Spinal cord (tissue), 4 donors: ENCODE data around the gene WTAP. TPM values are rescaled to one million over a fixed set of nuclear protein-coding genes. Genes with fewer than 3 reads are reported as not detected.

Source experiments
- polyA plus RNA-seq, 2 donors: library from polyadenylated mRNA; unstranded; fragments of 120-200 nt; gene quantifications; one replicate each; pipeline ENCODE4 v1.2.1, GENCODE V29; 2013; ENCODE audit not compliant: insufficient read length in 2 of 2
- small RNA-seq: library from RNA; depleted of rRNA; stranded (forward); fragments of <200 nt; gene quantifications from one replicate; pipeline ENCODE3, GENCODE V24; 2014; ENCODE audit warnings: low replicate concordance
- total RNA-seq, 2 donors: library from RNA; depleted of rRNA in 1 of 2; stranded (reverse); fragments of 120-200 nt in 1 of 2; fragments of >200 nt in 1 of 2; gene quantifications; one replicate each; pipeline versions ENCODE4 v1.2.3 to v1.2.4, GENCODE V29; 2013 to 2014

WTAP gene
- total and polyA plus RNA-seq, 4 donors, result 81.9 to 98.1 (median 92.3) TPM

Small RNA genes within 50 kb of the gene (small RNA-seq; reads per million reads assigned to genes)
- 0.06 reads per million for gene RNU4ATAC18P
- 84.1 reads per million, percentile 98 among the genes with 10 or more reads in this experiment for gene SNORA20
- gene SNORA29, result not detected

Other genes with a start within 250 kb of the WTAP start
- gene SOD2, start 34.3 kb upstream of the WTAP start, total RNA-seq, result 100 to 1,000 TPM; 124 to 142 TPM
- gene SOD2, start 34.3 kb upstream of the WTAP start, polyA plus RNA-seq, result 10 to 100 TPM; 95.2 to 97.1 TPM
- 10 to 100 TPM; 69.6 to 71.4 TPM for gene ACAT2, start 34.5 kb downstream of the WTAP start, total RNA-seq
- 100 to 1,000 TPM; 125 to 136 TPM for gene ACAT2, start 34.5 kb downstream of the WTAP start, polyA plus RNA-seq
- 100 to 1,000 TPM; 184 TPM for gene TCP1, start 62.1 kb downstream of the WTAP start, total RNA-seq
- 100 to 1,000 TPM; 225 to 239 TPM for gene TCP1, start 62.1 kb downstream of the WTAP start, polyA plus RNA-seq
- gene MRPL18, start 63.0 kb downstream of the WTAP start, total RNA-seq, result 10 to 100 TPM; 42.1 to 58.9 TPM
- gene MRPL18, start 63.0 kb downstream of the WTAP start, polyA plus RNA-seq, result 10 to 100 TPM; 73.5 to 79.2 TPM
- gene PNLDC1, start 72.8 kb downstream of the WTAP start, total RNA-seq, result under 1 TPM; 0.10 to 0.22 TPM
- under 1 TPM; 0.63 to 0.78 TPM for gene PNLDC1, start 72.8 kb downstream of the WTAP start, polyA plus RNA-seq
- gene MAS1, start 163.5 kb downstream of the WTAP start, total RNA-seq, result under 1 TPM; 0.06 to 0.10 TPM
- under 1 TPM; 0.03 to 0.05 TPM for gene MAS1, start 163.5 kb downstream of the WTAP start, polyA plus RNA-seq
- 10 to 100 TPM; 37.1 to 53.0 TPM for gene IGF2R, start 241.6 kb downstream of the WTAP start, total RNA-seq
- 10 to 100 TPM; 23.8 to 25.2 TPM for gene IGF2R, start 241.6 kb downstream of the WTAP start, polyA plus RNA-seq